Myocyte (in vitro differentiated cells): ENCODE data around the gene UCN3. TPM values are rescaled to one million over a fixed set of nuclear protein-coding genes. Genes with fewer than 3 reads are reported as not detected.
"Not testable (repeated sequence)": the region's sequence is repeated elsewhere in the genome, so short reads cannot be mapped to it uniquely, and the experiment has no call there.

Source experiments
- DNase-seq: peaks from one replicate; pipeline ENCODE4 v3.0.0-alpha.2; 2012; ENCODE audit warnings: low read depth
- total RNA-seq: library from RNA; depleted of rRNA; stranded (reverse); fragments of >200 nt; gene quantifications from 2 replicates; pipeline ENCODE4 v1.2.3, GENCODE V29; 2014

Gene UCN3
- total RNA-seq, 1 donor from 2014 or later, result not detected

DNA sequence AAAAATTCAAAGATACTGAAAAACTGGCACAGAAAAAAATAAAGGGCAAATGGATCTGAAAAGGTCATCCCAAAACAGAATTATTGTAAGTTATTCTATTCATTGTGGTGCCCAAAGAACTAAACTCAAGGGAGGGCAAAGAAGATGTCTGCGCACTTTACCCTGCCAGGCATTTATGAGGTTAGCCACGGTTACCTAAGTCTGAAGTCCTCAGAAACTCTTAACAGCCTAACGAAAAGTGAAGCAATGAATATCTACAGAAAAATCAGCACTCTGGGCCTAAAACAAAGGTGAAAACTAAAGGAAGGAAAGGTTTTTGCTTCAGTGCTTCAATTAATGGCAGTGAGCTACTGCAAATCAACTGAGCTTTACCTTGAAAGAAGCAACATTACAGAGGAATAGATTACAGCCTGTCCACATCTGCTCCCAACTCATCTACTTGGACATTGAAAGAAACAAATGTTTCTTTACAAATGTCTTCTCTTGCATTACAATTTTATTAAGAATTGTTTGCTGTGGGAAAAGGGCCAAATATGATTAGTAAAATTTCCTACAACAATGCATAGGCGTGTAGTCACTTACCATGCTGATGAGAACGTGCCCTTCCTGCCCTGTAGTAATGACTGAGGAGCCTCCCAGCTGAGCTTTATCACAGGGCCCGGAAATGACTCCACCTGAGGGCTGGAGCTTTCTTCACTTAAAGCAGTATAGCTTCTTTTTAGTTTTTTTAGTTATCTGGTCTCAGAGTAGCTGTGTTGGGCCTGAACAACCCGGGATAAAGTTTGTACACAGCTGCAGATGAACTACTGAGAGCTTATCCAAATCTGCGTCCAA lies 39.7 kb downstream of the UCN3 start, which contains the start of gene TUBAL3:
TUBAL3 (minus strand) TSS at position 621 of the 834 bp plus-strand sequence; CDS start at position 585, 36 bp downstream.
- no peak for DNase-seq

DNA sequence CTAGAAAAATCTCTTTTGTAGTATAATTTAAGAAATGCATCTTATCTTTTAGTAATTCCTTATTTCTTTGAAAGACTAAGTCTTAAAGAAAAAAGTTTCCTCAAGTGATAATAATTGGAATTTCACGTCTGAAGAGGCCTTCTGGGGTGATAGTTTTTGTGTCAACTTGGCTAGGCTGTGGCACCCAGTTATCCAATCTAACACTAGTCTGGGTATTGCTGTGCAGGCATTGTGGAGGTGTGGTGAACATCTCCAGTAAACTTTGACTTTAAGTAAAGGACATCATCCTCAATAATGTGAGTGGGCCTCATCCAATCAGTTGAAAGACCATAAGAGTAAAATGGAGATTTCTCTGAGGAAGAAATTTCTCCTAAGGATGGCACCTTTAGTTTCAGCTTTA lies 42.2 kb downstream of the UCN3 start:
- no peak for DNase-seq

DNA sequence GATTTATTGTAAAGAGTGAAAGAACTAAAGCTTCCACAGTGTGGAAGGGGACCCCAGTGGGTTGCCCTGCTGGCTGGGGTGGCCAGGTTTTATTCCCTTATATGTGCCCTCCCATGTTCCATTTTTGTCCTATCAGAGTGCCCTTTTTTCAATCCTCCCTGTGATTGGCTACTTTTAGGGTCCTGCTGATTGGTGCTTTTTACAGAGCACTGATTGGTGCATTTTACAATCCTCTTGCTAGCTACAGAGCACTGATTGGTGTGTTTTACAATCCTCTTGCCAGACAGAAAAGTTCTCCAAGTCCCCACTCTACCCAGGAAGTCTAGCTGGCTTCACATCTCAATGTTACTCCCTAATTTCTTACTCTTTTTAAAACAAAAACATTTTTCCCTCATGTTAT lies 46.0 kb downstream of the UCN3 start:
- not testable (repeated sequence) for DNase-seq

DNA sequence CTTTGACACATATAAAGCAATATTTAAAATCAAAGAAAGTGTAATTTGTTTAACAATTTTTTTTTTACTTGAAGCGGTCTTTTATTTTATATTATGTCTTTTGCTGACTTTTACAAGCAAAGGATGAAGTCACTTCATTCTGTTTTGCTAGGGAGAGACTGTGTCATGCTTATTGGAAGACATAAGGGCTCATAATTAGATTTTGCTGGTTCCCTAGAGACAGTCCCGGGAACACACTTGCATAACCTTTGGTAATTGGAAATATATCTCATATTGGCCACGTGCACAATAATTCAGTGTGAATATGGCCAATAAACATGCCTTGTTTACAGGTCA lies 47.1 kb downstream of the UCN3 start:
- no peak for DNase-seq

DNA sequence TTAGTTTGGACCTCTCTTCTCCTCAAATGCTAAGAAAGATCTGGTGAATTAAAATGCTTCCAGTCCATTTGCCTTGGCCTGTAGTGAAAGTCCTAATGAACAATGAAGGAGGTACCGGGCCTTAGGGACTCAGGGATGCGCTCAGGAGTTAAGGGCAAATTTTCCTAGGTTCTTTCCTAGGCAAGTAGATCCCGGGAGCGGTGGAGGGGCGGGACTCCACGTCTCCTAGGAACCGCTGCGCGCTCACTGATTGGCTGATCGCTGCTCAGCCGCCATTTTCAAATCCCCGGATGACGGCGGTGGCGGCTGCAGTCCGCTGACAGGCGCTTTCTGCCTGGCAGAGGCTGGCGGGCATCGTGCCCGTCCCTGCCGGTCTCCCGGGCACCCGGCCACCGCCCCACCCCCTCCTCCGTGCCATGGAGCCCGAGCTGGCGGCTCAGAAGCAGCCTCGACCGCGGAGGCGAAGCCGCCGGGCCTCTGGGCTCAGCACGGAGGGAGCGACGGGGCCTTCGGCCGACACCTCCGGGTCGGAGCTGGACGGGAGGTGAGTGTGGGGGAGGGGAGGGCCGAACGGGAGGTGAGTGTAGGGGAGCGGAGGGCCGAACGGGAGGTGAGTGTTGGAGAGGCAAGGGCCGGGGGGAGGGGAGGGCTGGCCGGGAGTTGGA lies 47.6 kb downstream of the UCN3 start, which contains the start of gene NET1:
NET1 (plus strand) TSS at position 281 of the 665 bp plus-strand sequence; CDS start at position 417, 136 bp downstream.
- DNase-seq, result peak; percentile 88

DNA sequence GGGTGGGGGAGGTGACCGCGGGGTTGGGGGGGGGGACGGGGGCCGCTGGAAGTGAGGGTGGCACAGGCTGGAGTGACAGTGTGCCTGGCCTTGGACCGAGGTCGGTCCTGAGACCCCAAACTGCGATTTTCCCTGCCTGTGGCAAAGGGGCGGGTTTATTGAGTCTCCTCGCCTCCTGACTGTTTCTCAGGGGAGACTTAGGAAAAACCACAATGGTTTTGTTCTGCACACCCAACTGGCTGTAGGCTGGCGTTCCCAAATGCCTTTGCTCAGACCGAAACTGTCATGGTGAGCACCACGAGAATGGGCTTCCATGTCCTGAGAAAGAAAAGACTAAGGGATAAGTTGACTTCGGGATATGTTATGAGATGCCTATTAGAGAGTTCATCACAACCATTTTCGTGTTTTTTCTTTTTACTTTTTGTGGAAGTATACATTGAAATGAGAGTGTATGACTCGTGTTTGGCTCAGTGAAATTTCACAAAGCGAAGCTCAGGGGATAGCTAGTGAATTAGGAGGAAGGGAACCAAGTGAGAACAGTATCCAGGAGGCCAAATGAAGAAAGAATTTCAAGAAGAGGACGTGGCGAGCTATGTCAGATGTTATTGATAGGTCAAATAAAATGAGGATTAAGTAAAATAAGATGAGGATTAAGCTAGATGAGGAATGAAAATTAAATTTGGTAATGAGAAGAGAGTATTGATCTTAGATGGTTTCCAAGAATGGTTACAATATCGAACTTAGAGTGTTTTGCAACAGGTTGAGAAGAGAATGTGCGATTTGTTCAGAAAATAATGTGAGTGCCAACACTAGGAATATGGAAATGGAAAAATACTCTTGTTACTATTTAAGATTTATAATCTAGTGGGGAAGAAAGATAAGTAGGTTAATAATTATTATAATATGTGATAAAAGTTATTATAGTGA lies 48.5 kb downstream of the UCN3 start:
- DNase-seq, result peak; percentile 67

DNA sequence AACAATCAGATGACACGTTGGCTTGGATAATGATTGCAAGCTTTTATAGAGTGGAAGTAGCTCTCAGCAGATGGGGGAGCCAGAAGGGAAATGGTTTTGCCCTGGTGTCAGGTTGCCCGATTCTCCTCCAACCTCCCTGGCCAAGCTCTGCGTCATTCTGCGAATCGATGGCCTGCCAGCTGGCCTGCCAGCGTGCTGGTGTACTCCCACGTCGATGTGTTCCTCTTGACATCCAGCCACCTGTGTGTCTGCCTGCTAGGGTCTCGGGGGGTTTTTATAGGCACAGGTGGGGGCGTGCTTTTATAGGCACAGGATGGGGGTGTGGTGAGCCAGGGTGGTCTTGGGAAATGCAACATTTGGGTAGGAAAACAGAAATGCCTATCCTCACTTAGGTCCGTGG lies 52.2 kb downstream of the UCN3 start:
- no peak for DNase-seq

DNA sequence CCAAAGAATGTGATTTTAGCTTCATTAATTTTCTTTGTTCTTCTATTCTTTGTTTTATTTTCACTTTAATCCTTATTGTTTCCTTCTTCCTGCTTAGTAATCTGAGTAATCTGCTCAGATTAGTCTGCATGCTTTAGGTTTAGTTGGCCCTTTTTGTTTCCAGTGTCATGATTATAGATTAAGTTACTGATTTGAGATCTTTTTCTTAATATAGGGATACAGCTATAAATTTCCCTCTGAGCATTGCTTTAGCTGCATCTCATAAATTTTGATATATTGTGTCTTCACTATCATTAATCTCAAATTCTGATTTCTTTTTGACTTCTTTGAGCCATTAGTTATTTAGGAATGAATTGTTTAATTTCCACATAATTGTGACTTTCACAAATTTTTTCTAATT lies 53.8 kb downstream of the UCN3 start:
- DNase-seq, result no peak

DNA sequence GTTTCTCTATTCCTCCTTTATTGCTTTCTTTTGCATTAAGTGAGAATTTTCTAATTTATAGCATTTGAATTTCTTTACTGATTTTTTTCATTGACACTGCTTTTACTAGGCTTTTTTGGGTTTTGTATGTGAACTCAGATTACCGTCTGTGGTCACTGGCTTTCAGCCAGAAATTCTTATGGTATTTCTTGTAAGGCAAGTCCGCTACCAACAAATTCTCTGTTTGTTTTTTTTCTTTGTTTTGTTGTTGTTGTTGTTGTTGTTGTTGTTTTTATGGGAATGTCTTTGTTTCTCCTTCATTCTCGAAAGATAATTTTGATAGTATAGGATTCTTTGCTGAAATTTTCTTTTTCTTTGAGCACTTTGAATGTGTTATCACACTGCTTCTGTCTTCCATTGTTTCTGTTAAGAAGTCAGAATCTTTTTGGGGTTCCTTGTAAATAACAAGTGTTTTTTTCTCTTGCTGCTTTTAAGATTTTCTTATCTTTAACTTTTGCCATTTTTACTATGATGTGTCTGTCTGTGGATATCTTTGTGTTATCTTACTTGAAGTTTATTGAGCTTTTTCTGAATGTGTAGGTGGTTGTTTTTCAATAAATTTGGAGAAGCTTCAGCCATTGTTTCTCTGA lies 54.8 kb downstream of the UCN3 start:
- DNase-seq, result peak; percentile 71

DNA sequence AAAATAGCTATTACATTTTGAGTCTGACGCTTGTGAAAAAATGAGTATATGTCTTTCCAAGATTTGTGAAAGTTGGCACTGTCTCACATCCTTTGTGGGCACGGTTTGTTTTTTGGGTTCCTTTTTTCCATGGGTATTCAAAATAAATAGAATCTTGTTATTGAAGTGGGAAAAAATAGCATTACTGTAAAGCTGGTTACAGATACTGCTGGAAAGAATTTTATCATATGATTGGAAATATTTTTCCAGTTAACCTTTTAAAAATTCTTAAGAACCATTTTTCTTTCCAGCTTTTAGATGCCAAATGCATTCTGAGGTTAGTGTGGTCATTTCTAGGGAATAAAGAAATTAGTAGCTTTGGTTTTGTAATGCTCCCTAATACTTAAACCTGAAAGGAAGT lies 59.0 kb downstream of the UCN3 start:
- DNase-seq, result no peak

Other genes with a start within 250 kb of the UCN3 start
- gene AKR1C8, start 179.8 kb upstream of the UCN3 start, total RNA-seq, result not detected in 2 replicates
- gene AKR1C4, start 168.1 kb upstream of the UCN3 start, total RNA-seq, result not detected in 2 replicates
- not detected in 2 replicates for gene TUBAL3, start 39.9 kb downstream of the UCN3 start, total RNA-seq
- gene NET1, start 47.6 kb downstream of the UCN3 start, total RNA-seq, result 20.2 and 31.6 TPM in 2 replicates
- gene CALML5, start 134.6 kb downstream of the UCN3 start, total RNA-seq, result not detected in 2 replicates
- gene CALML3, start 160.0 kb downstream of the UCN3 start, total RNA-seq, result not detected in 2 replicates